Mesendoderm (in vitro differentiated cells): ENCODE results near the gene GUSB. TPM values are rescaled to one million over a fixed set of nuclear protein-coding genes. Genes with fewer than 3 reads are reported as not detected.
"Not testable (repeated sequence)": the region's sequence is repeated elsewhere in the genome, so short reads cannot be mapped to it uniquely, and the experiment has no call there.

ENCODE experiments used
- DNase-seq: peaks from one replicate; pipeline ENCODE4 v3.0.0; 2013
- H2AK5ac ChIP-seq: 2 replicates; pipeline ENCODE4 v1.6.1; 2013; ENCODE audit warnings: low read length, inconsistent platforms
- H2BK120ac ChIP-seq: 2 replicates; pipeline ENCODE4 v1.6.1; 2013; ENCODE audit warnings: low read depth, mild to moderate bottlenecking, low read length, moderate library complexity, mixed read lengths
- H2BK15ac ChIP-seq: replicated peaks from 2 replicates; pipeline ENCODE4 v1.6.1; 2013; ENCODE audit warnings: low read depth, mild to moderate bottlenecking, moderate library complexity
- H2BK5ac ChIP-seq: 2 replicates; pipeline ENCODE4 v1.6.1; 2013; ENCODE audit warnings: low read length, inconsistent platforms
- H3K18ac ChIP-seq: 2 replicates; pipeline ENCODE4 v1.6.1; 2013; ENCODE audit warnings: mild to moderate bottlenecking, low read length, mixed read lengths
- H3K23ac ChIP-seq: one replicate; pipeline ENCODE4 v1.6.1; 2013; ENCODE audit warnings: low read length
- H3K27ac ChIP-seq: 2 replicates; pipeline ENCODE4 v1.5.1; 2013; ENCODE audit warnings: low read depth, mild to moderate bottlenecking, inconsistent platforms, low read length, moderate library complexity
- H3K27me3 ChIP-seq: 2 replicates; pipeline ENCODE4 v1.6.1; 2013; ENCODE audit warnings: low read length, control low read depth, mild to moderate bottlenecking, inconsistent platforms; ENCODE audit not compliant: insufficient read depth, poor library complexity
- H3K36me3 ChIP-seq: 2 replicates; pipeline ENCODE4 v1.6.1; 2013; ENCODE audit warnings: low read length, inconsistent platforms; ENCODE audit not compliant: control insufficient read depth, insufficient read depth
- H3K4ac ChIP-seq: one replicate; pipeline ENCODE4 v1.6.1; 2013; ENCODE audit warnings: low read depth, mild to moderate bottlenecking, low read length, moderate library complexity
- H3K4me1 ChIP-seq: 2 replicates; pipeline ENCODE4 v1.6.1; 2013; ENCODE audit warnings: low read depth, low read length, inconsistent platforms; ENCODE audit not compliant: control insufficient read depth
- H3K4me2 ChIP-seq: 2 replicates; pipeline ENCODE4 v1.6.1; 2013; ENCODE audit warnings: low read length
- H3K4me3 ChIP-seq: 2 replicates; pipeline ENCODE4 v1.5.1; 2013; ENCODE audit warnings: mild to moderate bottlenecking, low read length
- H3K56ac ChIP-seq: one replicate; pipeline ENCODE4 v1.6.1; 2013; ENCODE audit warnings: low read length
- H3K79me1 ChIP-seq: 2 replicates; pipeline ENCODE4 v1.6.1; 2013; ENCODE audit warnings: low read length, inconsistent platforms
- H3K79me2 ChIP-seq: 2 replicates; pipeline ENCODE4 v1.6.1; 2013; ENCODE audit warnings: mild to moderate bottlenecking, low read length; ENCODE audit not compliant: control insufficient read depth, insufficient read depth
- H3K9ac ChIP-seq: 2 replicates; pipeline ENCODE4 v1.6.1; 2013; ENCODE audit warnings: low read length, inconsistent platforms
- H4K5ac ChIP-seq: one replicate; pipeline ENCODE4 v1.6.1; 2013; ENCODE audit warnings: low read length
- H4K8ac ChIP-seq: one replicate; pipeline ENCODE4 v1.6.1; 2013; ENCODE audit warnings: low read depth, mild to moderate bottlenecking, control low read depth, low read length, moderate library complexity
- WGBS: extraction: QIAGEN DNeasy Blood & Tissue Kit; methylation state at CpG from one replicate; pipeline ENCODE4 v1.1.7; 2013; ENCODE audit warnings: low lambda C conversion rate, missing lambda C conversion rate; ENCODE audit not compliant: insufficient coverage; ENCODE audit errors: extremely low coverage; 5-methylcytosine and 5-hydroxymethylcytosine counted together
- polyA plus RNA-seq, 2 experiments: library from polyadenylated mRNA; stranded (reverse); fragments of 200-250 nt; gene quantifications; one replicate each; pipeline ENCODE4 v1.2.3, GENCODE V29; 2013

GUSB gene
- 22.4 TPM for polyA plus RNA-seq (2013, experiment 1 of 2)
- polyA plus RNA-seq (2013, experiment 2 of 2): 20.8 TPM

GRCh38 chr7:65981965-65982792, at the start of gene GUSB:
TSS of gene GUSB (minus strand) at chr7:65982213. CDS start at chr7:65982183, 30 bp downstream.
- Histone ChIP-seq H3K27ac (no peak within 1 kb of the TSS), H4K5ac (no peak within 1 kb of the TSS), H3K79me1 (peaks cover 10% of the 10 kb centered on the region), H4K8ac (peak within 1 kb of the TSS; percentile 31), H3K4ac (peak within 1 kb of the TSS; percentile 90), H2BK120ac (no peak within 1 kb of the TSS), H3K4me1 (no peaks in the 10 kb centered on the region), H3K9ac (peak within 1 kb of the TSS; percentile 72), H3K36me3 (no peaks in the 10 kb centered on the region), H3K27me3 (no peaks in the 10 kb centered on the region), H2AK5ac (no peak within 1 kb of the TSS), H3K4me3 (peak within 1 kb of the TSS; percentile 68), H2BK15ac (no peak within 1 kb of the TSS), H3K23ac (no peak within 1 kb of the TSS), H2BK5ac (no peak within 1 kb of the TSS), H3K79me2 (peaks cover 10% of the 10 kb centered on the region), H3K18ac (peak within 1 kb of the TSS; percentile 75), H3K56ac (peak within 1 kb of the TSS; percentile 95), H3K4me2 (peak within 1 kb of the TSS; percentile 41)
- peak; percentile 95 for DNase-seq
- no CpG with 5 or more reads among the region's 62 CpGs for WGBS

- not testable (repeated sequence) for H2AK5ac ChIP-seq, H3K79me2 ChIP-seq, H3K79me1 ChIP-seq, DNase-seq, H3K23ac ChIP-seq, H3K27me3 ChIP-seq, H4K8ac ChIP-seq, H4K5ac ChIP-seq, H3K27ac ChIP-seq, H3K4me1 ChIP-seq, H2BK15ac ChIP-seq, H2BK5ac ChIP-seq, H3K4me2 ChIP-seq, H3K4ac ChIP-seq, H3K9ac ChIP-seq, H3K36me3 ChIP-seq, H3K18ac ChIP-seq, H2BK120ac ChIP-seq, H3K4me3 ChIP-seq, H3K56ac ChIP-seq
- WGBS: no CpG with 5 or more reads among the region's 3 CpGs
Measured at GRCh38 chr7:66028342-66028741, 46.3 kb upstream of the GUSB start.

- DNase-seq: no peak
Measured at GRCh38 chr7:66016131-66016461, 34.1 kb upstream of the GUSB start.

GRCh38 chr7:66015440-66016130, 33.6 kb upstream of the GUSB start:
- H4K5ac ChIP-seq: no peak overlapping the region
- H3K4ac ChIP-seq: no peak overlapping the region
- H3K4me3 ChIP-seq: no peak overlapping the region
- no peaks in the 10 kb centered on the region for H3K36me3 ChIP-seq
- no peak overlapping the region for H3K56ac ChIP-seq
- H3K18ac ChIP-seq: no peak overlapping the region
- H3K79me1 ChIP-seq: no peaks in the 10 kb centered on the region
- no peak overlapping the region for H3K4me2 ChIP-seq
- H2BK5ac ChIP-seq: no peak overlapping the region
- H4K8ac ChIP-seq: peak overlapping the region; percentile 65
- no peak overlapping the region for H3K9ac ChIP-seq
- no peak overlapping the region for H3K23ac ChIP-seq
- no peak overlapping the region for H2AK5ac ChIP-seq
- no CpG with 5 or more reads among the region's 8 CpGs for WGBS
- H3K79me2 ChIP-seq: no peaks in the 10 kb centered on the region
- H3K27ac ChIP-seq: no peak overlapping the region
- H2BK120ac ChIP-seq: no peak overlapping the region
- H3K4me1 ChIP-seq: no peaks in the 10 kb centered on the region
- no peaks in the 10 kb centered on the region for H3K27me3 ChIP-seq
- H2BK15ac ChIP-seq: no peak overlapping the region
- no peak for DNase-seq

More at GRCh38 chr7:66016131-66016461, 34.1 kb upstream of the GUSB start:
- no peak overlapping the region for H3K23ac ChIP-seq
- no peak overlapping the region for H3K9ac ChIP-seq
- H2BK15ac ChIP-seq: no peak overlapping the region
- H4K8ac ChIP-seq: no peak overlapping the region
- H2BK5ac ChIP-seq: no peak overlapping the region
- no peak overlapping the region for H3K27ac ChIP-seq
- no peak overlapping the region for H3K4me2 ChIP-seq
- H3K79me1 ChIP-seq: no peaks in the 10 kb centered on the region
- no peak overlapping the region for H3K56ac ChIP-seq
- H3K4me1 ChIP-seq: no peaks in the 10 kb centered on the region
- H4K5ac ChIP-seq: no peak overlapping the region
- WGBS: no CpG with 5 or more reads among the region's 4 CpGs
- H3K4ac ChIP-seq: no peak overlapping the region
- no peaks in the 10 kb centered on the region for H3K27me3 ChIP-seq
- no peaks in the 10 kb centered on the region for H3K36me3 ChIP-seq
- no peaks in the 10 kb centered on the region for H3K79me2 ChIP-seq
- H3K4me3 ChIP-seq: no peak overlapping the region
- no peak overlapping the region for H2AK5ac ChIP-seq
- no peak overlapping the region for H3K18ac ChIP-seq
- no peak overlapping the region for H2BK120ac ChIP-seq

DNA sequence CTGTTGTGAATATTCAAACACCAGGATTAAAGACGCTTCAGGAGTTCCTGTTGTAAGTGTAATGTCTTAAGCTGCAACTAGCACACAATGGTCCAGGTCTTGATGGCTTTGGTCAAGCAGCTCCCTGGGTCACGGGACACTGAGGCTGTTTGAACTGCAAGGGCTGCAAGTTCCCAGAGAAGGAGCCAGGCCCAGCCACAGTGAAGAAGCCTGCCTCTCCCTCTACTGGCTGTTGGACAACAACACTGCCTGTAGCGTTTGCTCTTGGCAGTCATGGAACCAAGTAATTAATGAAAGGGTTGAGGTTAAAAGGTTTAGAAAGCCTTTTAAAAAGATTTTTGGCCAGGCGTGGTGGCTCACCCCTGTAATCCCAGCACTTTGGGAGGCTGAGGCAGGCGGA, 31.9 kb upstream of the GUSB start:
- Histone ChIP-seq H3K4me2 (no peak overlapping the region), H3K4me3 (no peak overlapping the region), H2BK15ac (no peak overlapping the region), H3K4ac (no peak overlapping the region), H3K79me1 (no peaks in the 10 kb centered on the region), H3K79me2 (no peaks in the 10 kb centered on the region), H3K56ac (no peak overlapping the region), H3K27ac (no peak overlapping the region), H2BK5ac (no peak overlapping the region), H3K4me1 (no peaks in the 10 kb centered on the region), H3K36me3 (no peaks in the 10 kb centered on the region), H4K5ac (no peak overlapping the region), H3K23ac (no peak overlapping the region), H4K8ac (no peak overlapping the region), H3K27me3 (no peaks in the 10 kb centered on the region), H3K18ac (no peak overlapping the region), H2BK120ac (no peak overlapping the region), H2AK5ac (no peak overlapping the region), H3K9ac (no peak overlapping the region)
- no CpG with 5 or more reads among the region's 5 CpGs for WGBS
- DNase-seq: peak; percentile 86
